Calu3 (cell line): Measurements from ENCODE around the gene SNAPC3. TPM values are rescaled to one million over a fixed set of nuclear protein-coding genes. Genes with fewer than 3 reads are reported as not detected.

Source experiments
- Bru-seq: library from RNA; stranded (reverse); fragments of 400-500 nt; gene quantifications from one replicate; lab custom pipeline; 2021; lab: Mats Ljungman, UMichigan
- BruChase-seq, 2 experiments: library from RNA; stranded (reverse); fragments of 400-500 nt; gene quantifications; one replicate each; lab custom pipeline; 2021; lab: Mats Ljungman, UMichigan
- BruUV-seq: library from RNA; stranded (reverse); fragments of 400-500 nt; replicated peaks from 2 replicates; lab custom pipeline; 2021; lab: Mats Ljungman, UMichigan
- CTCF ChIA-PET: fragments of 300-600 bp; sonication (Branson Sonifier 250); formaldehyde crosslinking; loops from one replicate; lab custom pipeline; 2022; ENCODE audit warnings: antibody characterized with exemption; lab: Charles Lee
- DNase-seq: peaks from one replicate; pipeline ENCODE4 v3.0.0; 2022
- H3K27ac Mint-ChIP-seq: one replicate; pipeline ENCODE4 v1.8.0; 2022; ENCODE audit warnings: mixed read lengths; ENCODE audit not compliant: unreplicated experiment
- H3K27me3 Mint-ChIP-seq: one replicate; pipeline ENCODE4 v1.8.0; 2022; ENCODE audit warnings: mixed read lengths; ENCODE audit not compliant: unreplicated experiment
- H3K36me3 Mint-ChIP-seq: one replicate; pipeline ENCODE4 v1.8.0; 2022; ENCODE audit warnings: mild to moderate bottlenecking, moderate library complexity, mixed read lengths; ENCODE audit not compliant: insufficient read depth, unreplicated experiment
- H3K4me1 Mint-ChIP-seq: one replicate; pipeline ENCODE4 v1.8.0; 2022; ENCODE audit warnings: mild to moderate bottlenecking, low read depth, mixed read lengths; ENCODE audit not compliant: unreplicated experiment
- H3K4me3 Mint-ChIP-seq: one replicate; pipeline ENCODE4 v1.8.0; 2022; ENCODE audit warnings: mild to moderate bottlenecking, low read depth, moderate library complexity, mixed read lengths; ENCODE audit not compliant: unreplicated experiment
- H3K9me3 Mint-ChIP-seq: one replicate; pipeline ENCODE4 v1.8.0; 2022; ENCODE audit warnings: low read depth, mixed read lengths; ENCODE audit not compliant: unreplicated experiment
- intact Hi-C: fragments of 100-400 bp; cut with micrococcal nuclease; formaldehyde crosslinking; loops from one replicate; pipeline ENCODE4 v1.10.0; 2022; ENCODE audit not compliant: unreplicated experiment
- long read RNA-seq: library from polyadenylated mRNA; stranded (forward); transcript quantifications from one replicate; pipeline ENCODE4 v2.0.0, GENCODE V29; 2022
- total RNA-seq: library from RNA; stranded (reverse); gene quantifications from 2 replicates; pipeline ENCODE4 v1.2.3, GENCODE V29; 2022
- TF ChIP-seq, protein P1 (sequence below): fragments of 200-600 bp; IDR thresholded peaks from one replicate; pipeline ENCODE4 v1.8.0; 2022; ENCODE audit warnings: antibody characterized with exemption; ENCODE audit not compliant: unreplicated experiment

Gene SNAPC3
- total RNA-seq (17.1 and 18.3 TPM in 2 replicates), Bru-seq, nascent RNA (percentile 75 among the genes with signal in this experiment), BruChase-seq, experiment 1, labeled RNA remaining after a 6-hour chase (percentile 71 among the genes with signal in this experiment), BruChase-seq, experiment 2, labeled RNA remaining after a 2-hour chase (percentile 68 among the genes with signal in this experiment)
- long read RNA-seq, full-length matches to known transcripts = 20 of 21 reads
- long read RNA-seq, partial matches to known transcripts = 0 of 21 reads
- long read RNA-seq, other reads (novel, unspliced or antisense) = 1 of 21 reads

DNA sequence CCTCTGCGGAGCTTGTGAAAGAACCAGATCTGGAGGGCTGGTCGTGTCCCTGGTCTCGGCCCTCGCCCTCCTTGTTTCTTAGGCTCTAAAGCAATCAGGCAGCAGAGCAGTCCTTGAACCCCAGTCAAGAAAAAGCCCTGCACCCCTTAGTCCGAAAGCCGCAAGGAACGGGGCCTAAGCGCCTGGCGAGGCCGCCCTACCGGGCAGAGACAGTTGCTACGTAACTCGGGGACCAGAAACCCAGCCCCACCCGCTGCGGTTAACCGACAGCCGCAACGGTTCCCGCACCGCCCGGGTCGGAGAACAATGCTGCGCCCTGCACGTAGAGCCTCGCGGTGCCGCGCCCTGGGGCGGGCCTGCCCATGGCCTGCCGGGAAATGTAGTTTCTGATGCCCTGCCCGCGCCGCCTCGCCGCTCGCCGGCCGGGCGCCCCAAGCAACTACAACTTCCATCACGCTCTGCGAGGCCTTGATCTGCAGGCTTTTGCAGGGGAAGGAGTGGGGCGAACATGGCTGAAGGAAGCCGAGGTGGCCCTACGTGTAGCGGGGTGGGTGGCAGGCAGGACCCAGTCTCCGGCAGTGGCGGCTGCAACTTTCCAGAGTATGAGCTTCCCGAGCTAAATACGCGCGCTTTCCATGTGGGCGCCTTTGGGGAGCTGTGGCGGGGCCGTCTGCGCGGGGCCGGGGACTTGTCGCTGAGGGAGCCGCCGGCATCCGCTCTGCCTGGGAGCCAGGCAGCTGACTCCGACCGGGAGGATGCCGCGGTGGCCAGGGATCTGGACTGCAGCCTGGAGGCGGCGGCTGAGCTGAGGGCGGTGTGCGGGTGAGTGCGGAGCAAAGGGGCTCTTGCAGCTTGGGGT is at the start of gene SNAPC3:
Gene SNAPC3, plus strand, starts transcription at position 505 of the 859 bp plus-strand sequence. Its CDS starts 4 bp downstream, at position 509.
- peaks cover 24% of the 10 kb centered on the region for H3K4me1 Mint-ChIP-seq
- H3K27me3 Mint-ChIP-seq = no peaks in the 10 kb centered on the region
- H3K27ac Mint-ChIP-seq = peak within 1 kb of the TSS; percentile 92
- no peaks in the 10 kb centered on the region for H3K9me3 Mint-ChIP-seq
- CTCF ChIA-PET = interaction anchor here (0.6 kb wide), 1 partner anchor 1462 kb away, joined by 8 read pairs; no protein-coding TSS in a partner anchor
- DNase-seq = peak; percentile 90
- intact Hi-C loops = no loop called here
- TF ChIP-seq, protein P1, sequence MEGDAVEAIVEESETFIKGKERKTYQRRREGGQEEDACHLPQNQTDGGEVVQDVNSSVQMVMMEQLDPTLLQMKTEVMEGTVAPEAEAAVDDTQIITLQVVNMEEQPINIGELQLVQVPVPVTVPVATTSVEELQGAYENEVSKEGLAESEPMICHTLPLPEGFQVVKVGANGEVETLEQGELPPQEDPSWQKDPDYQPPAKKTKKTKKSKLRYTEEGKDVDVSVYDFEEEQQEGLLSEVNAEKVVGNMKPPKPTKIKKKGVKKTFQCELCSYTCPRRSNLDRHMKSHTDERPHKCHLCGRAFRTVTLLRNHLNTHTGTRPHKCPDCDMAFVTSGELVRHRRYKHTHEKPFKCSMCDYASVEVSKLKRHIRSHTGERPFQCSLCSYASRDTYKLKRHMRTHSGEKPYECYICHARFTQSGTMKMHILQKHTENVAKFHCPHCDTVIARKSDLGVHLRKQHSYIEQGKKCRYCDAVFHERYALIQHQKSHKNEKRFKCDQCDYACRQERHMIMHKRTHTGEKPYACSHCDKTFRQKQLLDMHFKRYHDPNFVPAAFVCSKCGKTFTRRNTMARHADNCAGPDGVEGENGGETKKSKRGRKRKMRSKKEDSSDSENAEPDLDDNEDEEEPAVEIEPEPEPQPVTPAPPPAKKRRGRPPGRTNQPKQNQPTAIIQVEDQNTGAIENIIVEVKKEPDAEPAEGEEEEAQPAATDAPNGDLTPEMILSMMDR = no peak
- peak within 1 kb of the TSS; percentile 86 for H3K4me3 Mint-ChIP-seq
- peaks cover 25% of the 10 kb centered on the region for H3K36me3 Mint-ChIP-seq
- BruUV-seq = no TSS peak

- CTCF ChIA-PET = no interaction called here
- no peak overlapping the region for H3K4me3 Mint-ChIP-seq
- H3K36me3 Mint-ChIP-seq = no peaks in the 10 kb centered on the region
- no peaks in the 10 kb centered on the region for H3K9me3 Mint-ChIP-seq
- TF ChIP-seq, protein P1 = no peak
- peaks cover 8% of the 10 kb centered on the region for H3K4me1 Mint-ChIP-seq
- no TSS peak for BruUV-seq
- intact Hi-C loops = no loop called here
- DNase-seq = no peak
- no peak overlapping the region for H3K27ac Mint-ChIP-seq
- no peaks in the 10 kb centered on the region for H3K27me3 Mint-ChIP-seq
Measured at GRCh38 chr9:15373881-15374280, 48.8 kb upstream of the SNAPC3 start.

- Mint-ChIP-seq H3K27ac (no peak overlapping the region), H3K4me1 (peaks cover 8% of the 10 kb centered on the region)
- CTCF ChIA-PET = no interaction called here
Measured at GRCh38 chr9:15374310-15374709, 48.4 kb upstream of the SNAPC3 start.

DNA sequence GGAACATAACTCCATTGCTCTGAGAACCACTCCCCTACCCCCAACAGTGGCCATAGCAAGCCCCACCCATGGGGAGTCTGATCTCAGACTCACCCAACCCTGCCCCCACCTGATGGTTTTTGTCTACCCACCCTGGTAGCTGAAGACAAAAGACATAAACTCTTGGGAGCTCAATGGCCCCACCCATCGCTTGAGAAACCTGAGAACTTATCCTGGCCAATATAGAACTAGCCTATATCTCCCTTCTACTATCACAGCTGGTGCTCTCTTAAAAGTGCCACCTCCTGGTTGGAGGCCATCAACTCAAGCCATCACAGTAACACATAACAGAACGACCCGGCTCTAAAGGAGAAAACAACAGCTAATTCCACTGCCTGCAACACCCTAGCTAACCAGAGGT is 47.9 kb upstream of the SNAPC3 start:
- no peak overlapping the region for H3K4me3 Mint-ChIP-seq
- no TSS peak for BruUV-seq
- CTCF ChIA-PET = no interaction called here
- no peak overlapping the region for H3K27ac Mint-ChIP-seq
- H3K27me3 Mint-ChIP-seq = no peaks in the 10 kb centered on the region
- H3K9me3 Mint-ChIP-seq = no peaks in the 10 kb centered on the region
- H3K36me3 Mint-ChIP-seq = no peaks in the 10 kb centered on the region
- TF ChIP-seq, protein P1 = no peak
- DNase-seq = no peak
- peaks cover 8% of the 10 kb centered on the region for H3K4me1 Mint-ChIP-seq
- intact Hi-C loops = no loop called here

More at GRCh38 chr9:15374310-15374709, 48.4 kb upstream of the SNAPC3 start:
- Mint-ChIP-seq H3K36me3 (no peaks in the 10 kb centered on the region), H3K27me3 (no peaks in the 10 kb centered on the region), H3K4me3 (no peak overlapping the region), H3K9me3 (no peaks in the 10 kb centered on the region)
- no TSS peak for BruUV-seq
- TF ChIP-seq, protein P1 = no peak
- intact Hi-C loops = no loop called here
- DNase-seq = no peak
